ENCODE data around the gene NAA15.

Gene NAA15

GRCh38 chr4:139453371-139454110 lies 152.2 kb downstream of the NAA15 start:
- TF ChIP-seq CTCF (conservative IDR thresholded peaks at IDR 0.05; ENCODE audit: low read depth) = peak; percentile 21
- CTCF ChIA-PET = interaction anchor here (0.6 to 1.0 kb wide), 5 partner anchors 64 to 488 kb away, joined by 3 to 4 read pairs (median 3); partner anchors contain the start of gene SETD7
- DNase-seq (ENCODE audit: low spot score) = peak; percentile 92
- peak overlapping the region; percentile 99 for H3K27ac ChIP-seq
- POLR2A ChIA-PET (ENCODE audit: low non-redundant PET) = interaction anchor here (0.6 to 1.0 kb wide), 2 partner anchors 83 to 152 kb away, joined by 3 to 14 read pairs; no protein-coding TSS in a partner anchor

- no peak for TF ChIP-seq CTCF (conservative IDR thresholded peaks at IDR 0.05; ENCODE audit: low read depth)
- peak within 1 kb of the TSS; percentile 99 for H3K27ac ChIP-seq
- POLR2A ChIA-PET (ENCODE audit: low non-redundant PET) = interaction anchor here (0.6 kb wide), 1 partner anchor 83 kb away, joined by 14 read pairs; no protein-coding TSS in a partner anchor
- DNase-seq (ENCODE audit: low spot score) = peak; percentile 43
- CTCF ChIA-PET = interaction anchor here (0.6 kb wide), 1 partner anchor 271 kb away, joined by 3 read pairs; no protein-coding TSS in a partner anchor
Observed at GRCh38 chr4:139454111-139455045, 153.1 kb downstream of the NAA15 start, which contains the start of gene RAB33B. Gene RAB33B (plus strand): TSS chr4:139454121. CDS start chr4:139454196, 75 bp downstream.

- POLR2A ChIA-PET (ENCODE audit: low non-redundant PET) = no interaction called here
- H3K27ac ChIP-seq = no peak overlapping the region
- DNase-seq (ENCODE audit: low spot score) = no peak
- CTCF ChIA-PET = no interaction called here
- no peak for TF ChIP-seq CTCF (conservative IDR thresholded peaks at IDR 0.05; ENCODE audit: low read depth)
Observed at GRCh38 chr4:139455126-139455538, 153.8 kb downstream of the NAA15 start.

- no peak for DNase-seq (ENCODE audit: low spot score)
- ChIA-PET POLR2A (ENCODE audit: low non-redundant PET) (no interaction called here), CTCF (interaction anchor here (0.7 kb wide), 1 partner anchor 40 kb away, joined by 4 read pairs; no protein-coding TSS in a partner anchor)
- no peak overlapping the region for H3K27ac ChIP-seq
- TF ChIP-seq CTCF (conservative IDR thresholded peaks at IDR 0.05; ENCODE audit: low read depth) = no peak
Observed at GRCh38 chr4:139457318-139457717, 156.0 kb downstream of the NAA15 start.

- POLR2A ChIA-PET (ENCODE audit: low non-redundant PET) = no interaction called here
- DNase-seq (ENCODE audit: low spot score) = no peak
- no peak overlapping the region for H3K27ac ChIP-seq
- no peak for TF ChIP-seq CTCF (conservative IDR thresholded peaks at IDR 0.05; ENCODE audit: low read depth)
- CTCF ChIA-PET = no interaction called here
Observed at GRCh38 chr4:139458543-139458942, 157.2 kb downstream of the NAA15 start.

GRCh38 chr4:139458999-139459398 lies 157.7 kb downstream of the NAA15 start:
- TF ChIP-seq CTCF (conservative IDR thresholded peaks at IDR 0.05; ENCODE audit: low read depth) = no peak
- POLR2A ChIA-PET (ENCODE audit: low non-redundant PET) = no interaction called here
- H3K27ac ChIP-seq = peak overlapping the region; percentile 61
- no peak for DNase-seq (ENCODE audit: low spot score)
- CTCF ChIA-PET = no interaction called here
